ENCODE results near the gene SNTG2.

Gene SNTG2

GRCh38 chr2:926259-926793, 24.3 kb upstream of the SNTG2 start:
- no peak for DNase-seq

DNA sequence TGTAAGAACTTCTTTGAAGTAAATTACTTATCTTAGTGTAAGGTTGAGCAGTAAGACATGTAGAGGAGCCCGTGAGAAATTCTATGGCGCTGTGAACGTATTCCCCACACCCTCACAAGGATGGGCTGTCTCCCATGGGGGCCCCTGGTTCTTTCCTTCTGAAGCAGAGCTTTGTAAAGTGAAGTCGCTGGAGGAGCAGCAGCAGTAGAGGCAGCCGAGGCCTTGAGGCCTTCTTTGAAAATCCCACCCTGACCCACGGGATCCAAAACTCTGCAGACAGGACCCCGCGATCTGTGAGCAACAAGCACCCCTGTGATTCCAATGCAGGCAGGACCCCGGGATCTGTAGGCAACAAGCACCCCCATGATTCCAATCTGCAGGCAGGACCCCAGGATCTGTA, 23.8 kb upstream of the SNTG2 start:
- DNase-seq = no peak

DNA sequence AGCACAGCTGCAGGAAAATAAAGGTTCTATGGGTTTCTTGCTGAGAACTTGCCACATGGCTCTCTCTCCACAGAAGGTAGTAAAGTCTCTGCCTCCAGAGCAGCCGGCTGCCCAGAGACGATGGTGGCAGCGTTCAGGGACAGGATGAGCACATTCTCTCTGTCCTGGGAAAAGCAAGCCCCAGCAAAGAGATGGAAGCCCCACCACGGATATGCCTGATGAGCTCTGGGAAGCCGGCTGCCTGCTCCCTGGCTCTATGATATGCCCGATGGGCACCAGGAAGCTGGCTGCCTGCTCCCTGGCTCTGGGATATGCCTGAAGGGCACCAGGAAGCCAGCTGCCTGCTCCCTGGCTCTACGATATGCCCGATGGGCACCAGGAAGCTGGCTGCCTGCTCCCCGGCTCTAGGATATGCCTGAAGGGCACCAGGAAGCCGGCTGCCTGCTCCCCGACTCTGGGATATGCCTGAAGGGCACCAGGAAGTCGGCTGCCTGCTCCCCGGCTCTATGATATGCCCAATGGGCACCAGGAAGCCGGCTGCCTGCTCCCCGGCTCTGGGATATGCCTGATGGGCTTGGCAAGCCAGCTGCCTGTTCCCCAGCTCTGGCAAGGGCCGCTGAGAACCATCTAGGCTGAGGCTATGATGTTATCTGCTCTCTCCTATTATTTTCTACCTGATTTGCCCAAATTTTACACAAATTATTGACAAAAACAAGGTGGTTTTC, 21.5 kb upstream of the SNTG2 start:
- DNase-seq = no peak

- DNase-seq = no peak
Measured at GRCh38 chr2:929925-930324, 20.7 kb upstream of the SNTG2 start.

DNA sequence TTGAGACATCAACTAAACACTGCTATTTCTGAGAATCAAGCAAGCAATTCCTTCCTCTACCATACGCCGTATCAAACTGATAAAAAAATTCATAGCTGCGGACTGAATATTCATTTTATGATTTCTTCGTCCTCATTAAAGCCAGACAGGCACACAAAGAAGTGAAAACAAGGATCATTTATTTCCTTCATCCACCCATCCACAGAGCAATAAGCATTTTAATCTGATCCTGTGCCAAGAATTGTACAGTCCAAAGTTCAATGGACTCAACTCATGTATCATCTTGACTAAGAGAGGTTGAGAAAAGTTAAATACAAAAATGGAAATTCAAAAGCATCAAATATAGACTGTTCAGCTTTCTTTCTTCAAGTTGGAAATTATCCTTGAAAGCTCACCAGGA, 19.7 kb upstream of the SNTG2 start:
- no peak for DNase-seq

- no peak for DNase-seq
Measured at GRCh38 chr2:932320-933115, 18.1 kb upstream of the SNTG2 start.

- DNase-seq = no peak
Measured at GRCh38 chr2:933734-934295, 16.8 kb upstream of the SNTG2 start.

GRCh38 chr2:937530-937929, 13.1 kb upstream of the SNTG2 start:
- no peak for DNase-seq

- no peak for DNase-seq
Measured at GRCh38 chr2:938181-939005, 12.3 kb upstream of the SNTG2 start.

DNA sequence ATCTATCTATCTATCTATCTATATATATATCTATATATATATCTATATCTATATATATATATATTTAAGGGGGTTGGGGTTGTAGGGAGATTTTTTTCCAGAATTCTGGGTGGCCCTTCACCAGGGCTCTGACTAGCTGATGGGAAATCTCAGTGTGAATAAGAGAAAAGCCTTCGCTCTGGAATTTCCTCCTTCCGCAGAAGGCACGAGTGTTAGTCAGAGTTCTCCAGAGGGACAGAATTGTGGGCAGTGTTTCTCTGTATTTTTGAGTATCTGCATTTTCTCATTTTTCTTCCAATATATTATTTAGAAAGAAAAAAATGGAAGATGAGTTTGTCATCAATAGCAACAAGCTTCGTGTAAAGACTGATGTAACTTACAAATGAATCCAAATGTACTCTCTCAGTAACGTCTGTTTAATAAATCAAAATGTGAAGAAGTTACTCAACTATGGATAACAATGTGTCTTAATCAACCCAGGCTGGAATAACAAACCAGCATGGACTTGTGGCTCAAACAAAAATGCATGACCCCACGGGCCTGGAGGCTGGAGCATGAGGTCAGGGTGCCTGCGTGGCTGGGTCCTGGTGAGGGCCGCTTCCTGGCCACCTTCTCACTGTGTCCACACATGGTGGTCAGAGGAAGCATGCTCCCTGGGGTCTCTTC, 10.6 kb upstream of the SNTG2 start:
- DNase-seq = no peak

DNA sequence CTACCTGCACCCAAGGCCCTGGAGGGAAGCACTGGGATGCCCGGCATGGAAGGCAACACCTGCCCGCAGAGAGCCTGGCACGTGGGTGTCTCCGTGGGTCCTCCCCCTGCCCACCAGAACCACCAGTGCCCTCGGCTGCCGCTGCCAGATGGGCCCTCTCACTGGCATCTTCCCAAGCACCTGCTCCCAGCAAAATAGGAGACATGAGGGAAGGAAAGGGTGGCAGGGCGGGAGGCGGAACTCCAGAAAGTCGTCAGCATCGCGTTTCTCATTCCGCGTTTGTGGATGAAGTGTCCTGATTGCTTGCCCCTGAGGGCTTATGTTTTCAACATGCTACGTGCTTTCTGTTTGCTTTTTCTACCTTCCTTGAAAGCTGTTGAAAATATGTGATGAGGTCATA, 8.8 kb upstream of the SNTG2 start:
- no peak for DNase-seq

- DNase-seq = no peak
Measured at GRCh38 chr2:942775-943460, 7.7 kb upstream of the SNTG2 start.

- DNase-seq = no peak
Measured at GRCh38 chr2:943461-943797, 7.2 kb upstream of the SNTG2 start.

- DNase-seq = no peak
Measured at GRCh38 chr2:943821-944220, 6.8 kb upstream of the SNTG2 start.

GRCh38 chr2:944693-945092, 6.0 kb upstream of the SNTG2 start:
- no peak for DNase-seq

- DNase-seq = no peak
Measured at GRCh38 chr2:945104-945503, 5.5 kb upstream of the SNTG2 start.

DNA sequence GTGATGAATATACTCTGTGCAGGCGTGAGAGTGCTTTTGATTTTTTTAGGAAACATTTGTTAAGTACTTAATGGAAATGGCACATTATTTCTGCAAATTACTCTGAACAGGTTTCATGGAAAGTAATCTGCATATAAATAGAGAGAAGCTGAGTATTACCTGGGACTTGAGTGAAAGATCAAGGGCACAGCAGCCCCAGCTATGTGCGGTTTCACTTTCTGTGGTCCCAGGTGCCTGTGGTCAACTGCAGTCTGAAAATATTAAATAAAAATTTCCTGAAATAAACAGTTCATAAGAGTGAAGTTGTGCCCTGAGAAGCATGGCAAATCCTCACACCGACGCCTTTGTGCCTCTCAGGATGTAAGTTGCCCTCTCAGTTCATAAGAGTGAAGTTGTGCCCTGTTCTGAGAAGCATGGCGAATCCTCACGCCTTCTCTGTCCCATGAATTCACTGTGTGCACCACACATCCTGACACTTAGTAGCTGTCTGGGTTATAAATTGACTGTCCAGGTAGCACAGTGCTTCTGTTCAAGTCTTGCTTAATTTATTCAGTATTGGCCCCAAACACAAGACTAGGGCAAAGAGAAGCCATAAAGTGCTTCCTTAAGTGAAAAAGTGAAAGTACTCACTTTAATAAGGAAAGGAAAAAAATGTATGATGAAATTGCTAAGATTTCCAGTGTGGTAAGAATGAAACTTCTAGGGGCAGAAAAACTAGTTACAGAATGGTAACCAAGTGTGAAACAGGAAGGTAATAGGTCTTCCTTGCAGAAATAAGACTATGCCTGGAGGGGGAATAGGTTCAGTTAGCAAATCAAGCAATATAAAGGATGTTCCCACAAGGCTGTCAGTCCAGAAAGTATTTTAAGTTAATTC, 4.3 kb upstream of the SNTG2 start:
- no peak for DNase-seq

DNA sequence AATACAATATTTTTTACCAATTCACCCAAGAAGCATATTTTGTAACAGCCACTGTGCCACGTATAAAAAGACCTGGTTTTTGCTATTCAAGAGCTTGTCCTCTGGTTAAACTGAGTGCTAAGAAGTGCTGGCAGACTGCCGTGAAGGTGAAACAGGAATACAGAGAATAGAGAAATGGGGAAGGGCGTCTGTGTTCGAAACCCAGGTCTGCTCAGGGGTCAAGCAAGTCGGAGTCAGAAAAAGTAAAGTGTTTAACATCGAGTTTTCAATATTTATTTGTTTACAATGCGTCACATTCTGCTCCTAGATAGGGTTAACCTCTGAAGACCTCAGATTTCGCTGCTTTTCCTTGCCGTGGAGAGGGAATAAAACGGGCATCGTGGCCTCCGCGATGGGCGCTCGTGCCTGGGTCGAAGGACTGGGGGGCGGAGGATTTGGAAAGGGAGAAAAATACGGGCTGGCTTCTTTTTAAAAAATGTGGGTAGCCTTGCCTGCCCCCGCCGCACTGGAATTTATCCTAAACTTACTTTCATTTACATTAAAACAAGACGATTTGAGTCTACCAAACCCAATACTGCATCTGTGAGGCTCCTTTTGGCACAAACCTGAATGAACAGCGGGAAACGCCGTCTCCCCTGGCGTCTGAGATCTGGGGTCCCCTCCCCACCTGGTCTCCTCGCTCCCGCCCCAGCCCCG, 1.1 kb upstream of the SNTG2 start:
- DNase-seq = no peak

Measured in amygdala (tissue), 56 donors.